GM12864 (cell line): ENCODE results near the gene SCAMP4.

Experiments used
- DNase-seq: peaks from one replicate; pipeline ENCODE4 v3.0.0-alpha.2; 2011; ENCODE audit warnings: low read depth
- H3K4me3 ChIP-seq: 2 replicates; pipeline ENCODE4 v1.5.1; 2011; ENCODE audit warnings: mild to moderate bottlenecking, low read depth, low read length, control low read depth
- CTCF ChIP-seq: IDR thresholded peaks from 2 replicates; pipeline ENCODE4 v1.5.1; 2011; ENCODE audit warnings: low read depth, mild to moderate bottlenecking, moderate library complexity, low read length, control low read depth, inconsistent platforms; ENCODE audit errors: missing control alignments

Gene SCAMP4

GRCh38 chr19:1943661-1944087 is 38.5 kb downstream of the SCAMP4 start:
- TF ChIP-seq CTCF, result no peak
- no peak for DNase-seq
- peak overlapping the region; percentile 82 for H3K4me3 ChIP-seq

GRCh38 chr19:1944088-1944915 is 39.1 kb downstream of the SCAMP4 start:
- DNase-seq, result no peak
- H3K4me3 ChIP-seq, result no peak overlapping the region
- TF ChIP-seq CTCF, result no peak

GRCh38 chr19:1944916-1945561 is 39.8 kb downstream of the SCAMP4 start:
- H3K4me3 ChIP-seq, result no peak overlapping the region
- no peak for DNase-seq
- TF ChIP-seq CTCF, result no peak

GRCh38 chr19:1945899-1946298 is 40.7 kb downstream of the SCAMP4 start:
- H3K4me3 ChIP-seq, result no peak overlapping the region
- peak; percentile 48 for TF ChIP-seq CTCF
- DNase-seq, result no peak

GRCh38 chr19:1947651-1948209 is 42.5 kb downstream of the SCAMP4 start:
- no peak for TF ChIP-seq CTCF
- no peak for DNase-seq

GRCh38 chr19:1949304-1950101 is 44.3 kb downstream of the SCAMP4 start:
- no peak overlapping the region for H3K4me3 ChIP-seq
- DNase-seq, result no peak
- TF ChIP-seq CTCF, result no peak

More at GRCh38 chr19:1947651-1948209, 42.5 kb downstream of the SCAMP4 start:
- H3K4me3 ChIP-seq, result no peak overlapping the region
